ENCODE data around the gene OR5K2. TPM values are rescaled to one million over a fixed set of nuclear protein-coding genes. Genes with fewer than 3 reads are reported as not detected.

OR5K2 gene
- not detected for total RNA-seq

GRCh38 chr3:98497381-98497780 is at the start of gene OR5K2:
Gene OR5K2, plus strand, starts transcription at chr3:98497681. Its CDS starts 0 bp downstream, at chr3:98497681.
- H3K27me3 ChIP-seq, result no peaks in the 10 kb centered on the region
- TF ChIP-seq POLR2AphosphoS5 (IDR thresholded peaks at IDR 0.05) (no peak), CTCF (IDR thresholded peaks at IDR 0.05) (no peak), EP300 (IDR thresholded peaks at IDR 0.05) (no peak), POLR2A (IDR thresholded peaks at IDR 0.05) (no peak)

GRCh38 chr3:98449606-98450193 is 47.8 kb upstream of the OR5K2 start:
- H3K27ac ChIP-seq, result no peak overlapping the region
- H3K9me3 ChIP-seq, result no peaks in the 10 kb centered on the region
- DNase-seq (ENCODE audit: low spot score in 2 of 2), result no peak
- no peaks in the 10 kb centered on the region for H3K27me3 ChIP-seq
- TF ChIP-seq POLR2A (IDR thresholded peaks at IDR 0.05), result no peak
- TF ChIP-seq CTCF (IDR thresholded peaks at IDR 0.05), result no peak
- TF ChIP-seq POLR2AphosphoS5 (IDR thresholded peaks at IDR 0.05), result no peak
- no peak for TF ChIP-seq EP300 (IDR thresholded peaks at IDR 0.05)
- no peaks in the 10 kb centered on the region for H3K36me3 ChIP-seq
- no peak overlapping the region for H3K4me3 ChIP-seq
- 87% methylated on average over 7 of the region's 7 CpGs for WGBS
- no peaks in the 10 kb centered on the region for H3K4me1 ChIP-seq

More at GRCh38 chr3:98497381-98497780, at the start of gene OR5K2:
- Histone ChIP-seq H3K4me1 (peaks cover 9% of the 10 kb centered on the region), H3K4me3 (no peak within 1 kb of the TSS), H3K36me3 (no peaks in the 10 kb centered on the region), H3K9me3 (no peaks in the 10 kb centered on the region), H3K27ac (no peak within 1 kb of the TSS)
- no peak for DNase-seq (ENCODE audit: low spot score in 2 of 2)
- 85% methylated on average over 2 of the region's 2 CpGs for WGBS

- no peaks in the 10 kb centered on the region for H3K9me3 ChIP-seq
- no peaks in the 10 kb centered on the region for H3K36me3 ChIP-seq
- no peak for TF ChIP-seq EP300 (IDR thresholded peaks at IDR 0.05)
- TF ChIP-seq POLR2AphosphoS5 (IDR thresholded peaks at IDR 0.05), result no peak
- no peak for TF ChIP-seq POLR2A (IDR thresholded peaks at IDR 0.05)
- TF ChIP-seq CTCF (IDR thresholded peaks at IDR 0.05), result no peak
- DNase-seq (ENCODE audit: low spot score in 2 of 2), result no peak
- H3K27ac ChIP-seq, result no peak overlapping the region
- no peak overlapping the region for H3K4me3 ChIP-seq
- no peaks in the 10 kb centered on the region for H3K4me1 ChIP-seq
- 84% methylated on average over 4 of the region's 4 CpGs for WGBS
- no peaks in the 10 kb centered on the region for H3K27me3 ChIP-seq
Measured at GRCh38 chr3:98450372-98450771, 47.1 kb upstream of the OR5K2 start.

- Histone ChIP-seq H3K27ac (no peak overlapping the region), H3K36me3 (no peaks in the 10 kb centered on the region), H3K27me3 (no peaks in the 10 kb centered on the region), H3K4me1 (no peaks in the 10 kb centered on the region), H3K4me3 (no peak overlapping the region), H3K9me3 (peaks cover 6% of the 10 kb centered on the region)
- no peak for DNase-seq (ENCODE audit: low spot score in 2 of 2)
- TF ChIP-seq EP300 (IDR thresholded peaks at IDR 0.05), result no peak
Measured at GRCh38 chr3:98453827-98454226, 43.7 kb upstream of the OR5K2 start.

- WGBS, result 89% methylated on average over 1 of the region's 1 CpG
Measured at GRCh38 chr3:98454929-98455328, 42.6 kb upstream of the OR5K2 start.

More at GRCh38 chr3:98454929-98455328, 42.6 kb upstream of the OR5K2 start:
- H3K4me3 ChIP-seq, result no peak overlapping the region
- DNase-seq (ENCODE audit: low spot score in 2 of 2), result no peak
- H3K36me3 ChIP-seq, result no peaks in the 10 kb centered on the region
- H3K27ac ChIP-seq, result no peak overlapping the region
- TF ChIP-seq POLR2A (IDR thresholded peaks at IDR 0.05) (no peak), CTCF (IDR thresholded peaks at IDR 0.05) (no peak), EP300 (IDR thresholded peaks at IDR 0.05) (no peak), POLR2AphosphoS5 (IDR thresholded peaks at IDR 0.05) (no peak)
- H3K4me1 ChIP-seq, result no peaks in the 10 kb centered on the region
- H3K9me3 ChIP-seq, result peaks cover 6% of the 10 kb centered on the region
- no peaks in the 10 kb centered on the region for H3K27me3 ChIP-seq

Data from suprapubic skin (tissue), 4 donors.